ENCODE measurements around the gene GNB1L. TPM values are rescaled to one million over a fixed set of nuclear protein-coding genes. Genes with fewer than 3 reads are reported as not detected.
A peak's percentile ranks its signal among the peaks of the same experiment; 100 is the strongest.

Gene GNB1L
- total RNA-seq, 1 donor: 5.2 TPM

DNA sequence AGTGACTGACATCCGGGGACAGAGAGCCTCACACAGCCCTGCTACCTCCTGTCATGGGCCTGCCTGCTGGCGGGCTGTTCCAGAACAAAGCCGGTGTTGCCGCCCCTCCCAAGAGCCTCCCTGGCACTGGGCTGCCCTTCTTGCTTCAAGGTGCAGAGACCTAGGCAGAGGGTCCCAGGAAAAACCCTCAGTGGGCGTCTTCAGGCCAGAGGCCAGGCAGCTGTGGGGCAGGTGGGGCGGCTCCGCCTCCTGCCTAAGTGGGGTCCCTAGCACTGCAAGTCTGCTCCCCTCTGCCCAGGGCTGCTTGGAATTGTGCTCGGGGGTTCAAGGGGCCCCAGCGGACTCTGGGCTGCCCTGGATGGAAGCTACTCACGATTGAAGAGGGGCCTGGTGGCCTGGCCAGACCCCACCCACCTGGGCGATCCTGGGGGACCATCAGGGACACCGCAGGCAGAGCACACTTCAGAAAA, 20.4 kb upstream of the GNB1L start:
- DNase-seq (ENCODE audit: low read depth): no peak
- H3K4me3 ChIP-seq (ENCODE audit: low read depth, low read length): no peak overlapping the region
- TF ChIP-seq, protein P1, sequence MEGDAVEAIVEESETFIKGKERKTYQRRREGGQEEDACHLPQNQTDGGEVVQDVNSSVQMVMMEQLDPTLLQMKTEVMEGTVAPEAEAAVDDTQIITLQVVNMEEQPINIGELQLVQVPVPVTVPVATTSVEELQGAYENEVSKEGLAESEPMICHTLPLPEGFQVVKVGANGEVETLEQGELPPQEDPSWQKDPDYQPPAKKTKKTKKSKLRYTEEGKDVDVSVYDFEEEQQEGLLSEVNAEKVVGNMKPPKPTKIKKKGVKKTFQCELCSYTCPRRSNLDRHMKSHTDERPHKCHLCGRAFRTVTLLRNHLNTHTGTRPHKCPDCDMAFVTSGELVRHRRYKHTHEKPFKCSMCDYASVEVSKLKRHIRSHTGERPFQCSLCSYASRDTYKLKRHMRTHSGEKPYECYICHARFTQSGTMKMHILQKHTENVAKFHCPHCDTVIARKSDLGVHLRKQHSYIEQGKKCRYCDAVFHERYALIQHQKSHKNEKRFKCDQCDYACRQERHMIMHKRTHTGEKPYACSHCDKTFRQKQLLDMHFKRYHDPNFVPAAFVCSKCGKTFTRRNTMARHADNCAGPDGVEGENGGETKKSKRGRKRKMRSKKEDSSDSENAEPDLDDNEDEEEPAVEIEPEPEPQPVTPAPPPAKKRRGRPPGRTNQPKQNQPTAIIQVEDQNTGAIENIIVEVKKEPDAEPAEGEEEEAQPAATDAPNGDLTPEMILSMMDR (IDR thresholded peaks at IDR 0.05; ENCODE audit: insufficient read depth, low read length): no peak

DNA sequence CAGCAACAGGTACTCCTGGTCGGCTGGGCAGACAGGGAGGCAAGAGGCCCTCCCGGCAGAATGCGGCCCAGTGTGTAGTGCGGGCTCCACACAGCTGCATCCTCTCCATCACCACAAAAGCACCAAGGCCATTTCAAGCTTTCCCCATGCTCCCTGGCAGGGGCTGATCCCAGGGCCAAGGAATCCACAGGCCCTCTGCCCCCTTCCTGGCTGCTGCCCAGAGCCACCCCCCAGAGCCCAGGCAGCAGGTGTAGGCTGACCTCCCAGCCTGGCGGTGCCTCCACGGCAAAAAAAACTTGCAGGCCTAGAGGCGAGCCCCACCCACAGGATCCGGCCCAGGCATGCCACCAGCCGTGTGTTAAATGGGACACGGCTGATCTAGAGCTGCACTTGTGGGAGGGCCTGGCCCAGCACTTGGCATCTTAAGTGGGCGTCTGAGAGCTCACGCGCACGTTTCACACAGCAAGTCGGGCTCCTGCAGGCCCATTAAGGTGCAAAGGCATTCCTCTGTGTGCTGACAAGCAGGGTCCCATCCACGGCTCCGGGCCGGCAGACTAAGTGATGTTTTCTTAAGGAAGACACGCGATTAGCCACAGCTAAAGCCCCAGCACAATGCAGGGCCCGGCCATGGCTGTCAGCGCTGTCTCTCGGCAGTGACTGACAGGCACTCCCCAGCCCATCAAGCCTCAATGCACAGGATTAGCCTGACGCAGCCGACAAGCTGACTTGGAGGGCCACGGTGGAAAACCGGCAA, 19.8 kb upstream of the GNB1L start:
- no peak overlapping the region for H3K4me3 ChIP-seq (ENCODE audit: low read depth, low read length)
- TF ChIP-seq, protein P1 (IDR thresholded peaks at IDR 0.05; ENCODE audit: insufficient read depth, low read length): no peak
- peak; percentile 11 for DNase-seq (ENCODE audit: low read depth)

DNA sequence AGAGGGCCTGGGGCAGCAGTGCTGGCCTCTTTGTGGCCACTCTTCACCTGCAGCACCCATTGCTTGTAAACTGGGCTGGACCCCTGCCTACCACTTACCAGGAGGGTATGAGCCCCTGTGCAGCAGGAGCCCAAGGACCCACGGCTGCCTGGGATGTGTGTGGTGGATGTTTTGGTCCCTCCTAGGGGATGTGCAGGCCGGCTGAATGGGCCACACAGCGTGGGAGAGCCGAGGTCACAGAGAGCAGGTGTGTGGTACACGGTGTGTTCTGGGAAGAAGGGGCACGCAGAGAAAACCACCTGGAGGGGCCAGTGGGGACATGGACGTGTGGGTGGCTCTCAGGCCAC, 19.3 kb upstream of the GNB1L start:
- no peak overlapping the region for H3K4me3 ChIP-seq (ENCODE audit: low read depth, low read length)
- DNase-seq (ENCODE audit: low read depth): no peak
- TF ChIP-seq, protein P1 (IDR thresholded peaks at IDR 0.05; ENCODE audit: insufficient read depth, low read length): no peak

DNA sequence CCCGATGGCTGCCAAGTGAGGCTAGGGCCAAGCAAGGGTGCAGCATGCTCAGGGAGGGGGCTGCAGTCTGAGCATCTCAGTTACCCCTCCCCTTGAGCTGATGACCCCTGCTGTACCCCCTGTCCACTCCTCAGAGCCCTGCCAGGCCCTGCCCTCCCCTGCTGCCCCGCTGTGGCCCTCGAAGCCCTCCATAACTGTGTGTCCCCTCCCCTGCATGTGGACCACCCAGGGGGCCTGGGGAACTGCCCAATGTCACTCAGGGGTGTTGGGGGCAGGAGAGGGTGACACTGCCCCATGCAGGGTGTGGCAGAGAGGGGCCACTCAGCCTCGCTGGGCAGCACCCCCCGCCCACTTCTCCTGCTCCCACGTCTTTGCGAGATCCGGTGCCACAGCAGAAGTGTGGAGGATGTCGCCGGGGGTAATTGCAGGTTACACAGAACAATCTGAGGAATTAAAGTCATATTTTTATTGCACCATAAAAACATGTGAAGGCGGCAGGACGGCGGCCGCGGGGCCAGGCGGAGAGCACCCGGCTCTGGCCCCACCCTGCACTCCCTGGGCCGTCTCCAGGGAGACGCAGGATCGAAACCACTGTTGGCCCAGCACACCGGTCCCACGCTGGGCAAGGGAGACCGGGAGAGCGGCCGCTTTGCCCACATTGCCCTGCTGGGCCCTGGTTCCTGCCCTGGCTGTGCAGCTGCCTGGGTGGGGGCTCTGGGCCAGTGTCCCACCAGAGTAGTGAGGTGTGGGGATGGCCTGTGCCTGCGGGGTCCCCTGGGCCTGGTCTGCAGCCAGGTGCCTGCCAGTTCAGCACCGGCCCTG, 18.7 kb upstream of the GNB1L start:
- no peak overlapping the region for H3K4me3 ChIP-seq (ENCODE audit: low read depth, low read length)
- TF ChIP-seq, protein P1 (IDR thresholded peaks at IDR 0.05; ENCODE audit: insufficient read depth, low read length): no peak
- no peak for DNase-seq (ENCODE audit: low read depth)

DNA sequence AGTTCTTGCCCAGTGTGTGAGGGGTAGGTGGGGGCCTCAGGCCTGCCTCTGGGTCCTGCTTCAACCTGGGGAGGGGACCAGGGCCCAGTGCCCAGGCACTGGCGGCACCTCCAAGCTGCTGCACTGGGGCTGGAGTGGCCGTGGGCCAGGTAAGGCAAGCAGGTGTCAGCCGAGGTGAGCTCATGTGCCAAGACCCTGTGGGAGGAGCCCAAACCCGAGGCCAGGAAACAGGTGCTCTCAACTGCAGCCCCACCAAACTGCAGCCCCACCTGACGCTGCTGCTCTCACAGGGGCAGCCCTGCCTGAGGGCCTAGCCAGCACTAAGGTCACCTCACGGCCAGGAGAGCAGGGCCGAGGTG, 18.1 kb upstream of the GNB1L start:
- H3K4me3 ChIP-seq (ENCODE audit: low read depth, low read length): no peak overlapping the region
- no peak for DNase-seq (ENCODE audit: low read depth)
- TF ChIP-seq, protein P1 (IDR thresholded peaks at IDR 0.05; ENCODE audit: insufficient read depth, low read length): no peak

DNA sequence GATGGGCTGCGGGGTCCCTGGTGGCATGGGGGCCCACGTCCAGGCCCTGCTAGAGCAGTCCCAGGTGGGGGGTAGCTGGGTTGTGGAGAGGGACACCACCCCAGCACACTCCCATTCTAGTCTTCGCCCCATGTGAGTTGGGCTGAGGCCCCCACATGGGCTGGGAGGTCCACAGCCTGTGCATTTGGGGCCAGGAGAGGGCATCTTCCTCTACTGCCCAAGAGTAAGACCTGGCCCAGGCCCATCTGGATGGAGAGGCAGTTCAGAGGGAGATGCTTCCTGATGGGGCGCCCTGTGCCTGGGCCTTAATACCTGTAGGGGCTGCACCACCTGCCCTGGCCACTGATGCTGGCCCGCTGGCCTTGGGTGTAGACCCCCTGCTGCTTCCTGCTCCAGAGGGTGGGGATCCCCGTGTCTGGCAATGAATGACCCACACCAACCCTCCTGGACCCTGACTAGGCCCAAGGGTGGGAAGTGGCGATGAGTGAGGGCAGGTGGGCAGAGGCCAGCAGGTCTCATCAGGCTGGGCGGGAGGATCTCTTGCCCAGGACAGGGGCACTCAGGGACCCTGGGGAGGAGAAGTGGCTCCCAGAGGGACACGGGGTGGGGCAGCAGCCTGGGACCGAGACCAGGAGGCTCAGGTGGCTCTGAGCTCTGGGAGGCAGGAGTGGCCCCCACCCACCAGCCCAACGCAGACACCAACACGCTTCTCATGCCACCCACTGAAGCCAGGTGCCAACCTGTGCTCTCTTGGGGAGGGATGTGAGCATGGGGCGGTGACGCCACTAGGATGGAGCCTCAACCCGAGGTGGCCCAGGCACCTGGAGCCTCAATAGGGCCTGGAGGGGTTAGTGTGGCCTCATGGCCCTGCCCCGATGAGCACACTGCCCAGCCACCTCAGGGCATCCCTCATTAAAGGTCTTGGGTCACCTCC, 17.4 kb upstream of the GNB1L start:
- TF ChIP-seq, protein P1 (IDR thresholded peaks at IDR 0.05; ENCODE audit: insufficient read depth, low read length): no peak
- H3K4me3 ChIP-seq (ENCODE audit: low read depth, low read length): no peak overlapping the region
- no peak for DNase-seq (ENCODE audit: low read depth)
